HG03460 (cell line): ENCODE data around the gene GRAMD2B.
"Not testable (repeated sequence)": the region's sequence is repeated elsewhere in the genome, so short reads cannot be mapped to it uniquely, and the experiment has no call there.

ENCODE experiments used
- ATAC-seq: cut with Tn5 transposase; IDR thresholded peaks from one replicate; pipeline ENCODE4 v1.9.1; 2021; ENCODE audit not compliant: unreplicated experiment

The GRAMD2B gene

DNA sequence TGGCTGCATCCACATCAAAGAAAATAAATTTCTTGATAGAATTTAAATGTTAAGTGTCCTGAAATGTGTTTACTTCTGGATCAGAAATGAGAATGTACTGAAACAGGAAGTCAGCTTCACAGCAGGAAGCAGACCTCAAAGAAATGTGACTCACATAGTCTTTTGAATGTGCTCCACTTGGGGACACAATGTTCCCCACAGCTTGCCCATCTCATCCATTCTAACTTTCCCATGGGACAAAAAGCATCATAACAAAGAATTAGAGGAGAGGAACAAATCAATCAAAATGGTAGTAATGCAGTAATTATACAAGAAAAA, 85.7 kb downstream of the GRAMD2B start:
- peak; percentile 55 for ATAC-seq

GRCh38 chr5:126509339-126509738, 86.1 kb downstream of the GRAMD2B start:
- no peak for ATAC-seq

DNA sequence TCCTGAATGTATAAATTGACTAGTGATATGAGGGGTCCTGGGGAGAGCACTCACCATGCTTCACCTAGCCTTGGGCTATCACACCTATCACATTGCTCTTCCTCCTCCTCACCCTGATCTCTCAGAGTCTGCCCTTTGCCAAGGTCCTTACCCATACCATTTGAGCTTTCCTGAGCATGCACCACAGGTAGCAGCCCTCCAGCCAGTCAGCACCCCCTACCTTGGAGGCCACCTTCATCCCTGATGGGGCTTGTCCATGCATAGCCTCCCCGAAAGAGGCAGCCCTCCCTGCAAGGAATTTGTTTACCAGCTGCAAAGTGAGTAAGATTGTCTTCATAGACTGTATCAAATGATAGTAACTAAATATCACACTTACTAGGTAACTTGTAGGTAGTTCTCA, 88.8 kb downstream of the GRAMD2B start:
- ATAC-seq = no peak

- ATAC-seq = no peak
Observed at GRCh38 chr5:126512451-126512850, 89.2 kb downstream of the GRAMD2B start.

DNA sequence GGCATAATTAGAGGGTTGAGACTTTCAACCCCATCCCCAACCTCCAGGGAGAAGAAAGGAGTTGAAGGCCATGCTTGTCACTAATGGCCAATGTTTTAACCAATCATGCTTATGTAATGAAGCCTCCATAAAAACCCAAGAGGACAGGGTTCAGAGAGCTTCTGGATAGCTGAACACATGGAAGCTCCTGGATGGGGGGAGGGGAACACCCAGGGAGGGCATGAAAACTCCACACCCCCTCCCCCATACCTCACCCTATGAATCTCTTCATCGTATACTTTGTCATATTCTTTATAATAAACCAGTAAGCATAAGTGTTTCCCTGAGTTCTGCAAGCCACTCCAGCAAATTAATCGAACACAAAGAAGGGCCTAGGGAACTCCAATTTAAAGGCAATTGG, 90.1 kb downstream of the GRAMD2B start:
- no peak for ATAC-seq

- no peak for ATAC-seq
Observed at GRCh38 chr5:126513703-126514102, 90.5 kb downstream of the GRAMD2B start.

GRCh38 chr5:126514131-126514557, 90.9 kb downstream of the GRAMD2B start:
- no peak for ATAC-seq

DNA sequence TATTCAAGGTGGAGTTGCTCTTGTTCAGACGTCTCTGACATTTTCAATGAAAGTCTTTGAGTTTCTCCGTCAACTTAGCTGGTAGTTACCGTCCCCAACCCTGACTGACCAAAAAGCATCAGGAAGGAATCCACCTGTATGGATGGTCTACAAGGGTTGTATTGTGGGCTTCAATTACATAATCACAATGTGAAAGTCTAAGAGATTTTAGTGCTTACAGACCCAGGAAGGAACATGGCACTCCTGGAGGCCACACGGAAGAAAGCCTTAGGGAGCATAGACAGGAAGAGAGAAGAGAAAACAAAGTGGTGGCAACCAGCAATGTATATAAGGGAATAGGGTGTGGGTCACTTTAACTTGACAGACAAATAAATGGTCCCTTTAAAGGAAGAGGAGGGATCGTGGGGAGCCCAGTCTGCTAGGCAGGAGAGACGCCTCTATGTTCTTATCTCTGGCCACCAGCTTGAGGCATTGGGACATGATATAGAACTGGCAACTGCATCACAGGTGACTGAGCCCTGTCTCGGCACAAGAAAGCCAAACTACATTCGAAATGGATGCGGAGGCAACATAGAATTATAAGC, 91.4 kb downstream of the GRAMD2B start:
- no peak for ATAC-seq

- no peak for ATAC-seq
Observed at GRCh38 chr5:126515337-126515736, 92.1 kb downstream of the GRAMD2B start.

DNA sequence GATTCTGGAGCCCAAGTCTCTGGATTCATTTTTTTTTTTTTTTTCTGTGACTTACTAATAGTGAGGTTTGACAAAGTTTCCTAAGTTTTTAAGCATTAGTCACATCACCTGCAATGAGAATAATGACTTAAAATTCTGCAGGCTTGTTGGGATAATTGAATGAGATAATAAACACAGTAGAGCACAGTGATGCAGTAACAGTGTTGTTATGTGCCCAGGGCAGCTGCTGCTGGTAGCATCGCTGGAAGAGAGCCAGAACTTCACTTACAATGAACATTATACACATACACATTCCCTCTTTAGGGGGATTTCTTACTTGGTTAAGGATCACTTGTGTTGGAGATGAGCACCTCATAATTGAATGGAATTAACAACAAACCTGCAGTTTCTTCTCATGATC, 92.9 kb downstream of the GRAMD2B start:
- no peak for ATAC-seq

- ATAC-seq = no peak
Observed at GRCh38 chr5:126516852-126517251, 93.6 kb downstream of the GRAMD2B start.

DNA sequence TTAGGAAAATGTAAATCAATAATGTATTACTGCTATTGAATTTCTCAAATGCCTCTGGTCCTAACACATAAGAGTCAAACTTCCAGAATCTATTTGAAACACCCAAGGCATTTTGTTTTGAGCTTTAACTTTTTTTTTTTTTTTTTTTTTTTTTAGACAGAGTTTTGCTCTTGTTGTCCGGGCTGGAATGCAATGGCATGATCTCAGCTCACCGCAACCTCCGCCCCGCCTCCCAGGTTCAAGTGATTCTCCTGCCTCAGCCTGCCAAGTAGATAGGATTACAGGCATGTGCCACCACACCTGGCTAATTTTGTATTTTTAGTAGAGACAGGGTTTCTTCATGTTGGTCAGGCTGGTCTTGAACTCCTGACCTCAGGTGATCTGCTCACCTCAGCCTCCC, 96.0 kb downstream of the GRAMD2B start:
- not testable (repeated sequence) for ATAC-seq

DNA sequence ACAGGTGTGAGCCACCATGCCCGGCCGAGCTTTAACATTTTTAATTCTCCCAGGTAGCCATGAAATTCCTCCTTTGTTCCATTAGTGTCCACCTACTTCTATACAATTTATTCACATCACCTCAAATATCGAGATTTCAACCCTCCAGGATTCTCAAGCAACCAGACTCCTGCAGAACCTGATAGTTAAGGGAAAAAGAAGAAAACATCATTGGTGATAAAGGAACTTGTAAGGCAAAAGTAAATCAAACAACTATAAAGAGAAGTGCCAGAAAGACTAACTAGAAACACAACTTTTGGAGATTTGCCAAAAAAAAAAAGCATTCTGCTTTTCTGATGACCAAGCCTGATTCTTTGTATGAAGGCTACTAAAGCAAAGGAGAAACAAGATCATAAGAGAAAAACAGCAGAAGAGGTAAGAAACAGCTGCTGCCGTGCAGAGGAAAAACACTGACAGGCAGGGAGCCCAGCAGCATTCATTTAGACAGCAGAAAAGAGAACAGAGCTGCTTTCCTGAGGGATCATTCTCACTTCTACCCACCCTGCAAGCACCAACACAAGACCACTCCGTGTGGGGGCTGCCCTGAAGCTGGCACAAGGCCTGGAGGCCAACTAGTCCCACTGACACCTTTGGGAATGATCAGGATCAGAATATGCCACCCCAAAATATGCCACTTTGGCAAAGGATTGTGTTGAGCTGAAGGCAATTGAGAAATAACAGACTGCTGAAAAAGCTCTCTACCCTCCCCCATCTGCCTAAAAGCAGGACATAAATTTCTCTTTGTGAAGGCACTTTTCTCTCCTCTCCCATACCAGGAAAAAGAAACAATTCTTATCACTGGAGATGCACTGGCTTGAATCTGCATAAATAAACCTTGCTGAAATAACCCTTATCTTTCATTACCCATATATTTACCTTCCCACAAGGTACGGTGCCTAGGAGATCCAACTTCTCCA, 96.7 kb downstream of the GRAMD2B start:
- ATAC-seq = no peak

GRCh38 chr5:126520593-126520953, 97.4 kb downstream of the GRAMD2B start:
- no peak for ATAC-seq

GRCh38 chr5:126521130-126521529, 97.9 kb downstream of the GRAMD2B start:
- ATAC-seq = no peak

- ATAC-seq = no peak
Observed at GRCh38 chr5:126523818-126524510, 100.8 kb downstream of the GRAMD2B start.

GRCh38 chr5:126525630-126526245, 102.5 kb downstream of the GRAMD2B start:
- no peak for ATAC-seq

DNA sequence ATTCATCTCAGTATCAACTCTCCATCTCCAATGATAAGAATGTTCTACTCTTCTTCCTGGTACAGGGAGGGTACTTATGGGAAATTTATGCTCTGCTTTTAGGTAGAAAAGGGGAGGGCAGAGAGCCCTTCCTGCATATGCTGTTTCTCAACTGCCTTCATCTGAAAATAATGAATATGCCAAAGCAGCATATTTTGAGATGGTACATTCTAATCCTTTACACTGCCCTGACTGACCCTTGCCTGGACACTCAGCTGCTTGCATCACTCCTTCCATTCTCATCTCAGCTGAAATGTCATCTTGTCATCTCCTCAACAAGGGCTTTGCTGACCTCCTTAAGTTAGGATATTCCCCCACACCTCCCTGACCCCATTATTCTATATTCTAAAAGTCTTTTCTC, 103.3 kb downstream of the GRAMD2B start:
- no peak for ATAC-seq

DNA sequence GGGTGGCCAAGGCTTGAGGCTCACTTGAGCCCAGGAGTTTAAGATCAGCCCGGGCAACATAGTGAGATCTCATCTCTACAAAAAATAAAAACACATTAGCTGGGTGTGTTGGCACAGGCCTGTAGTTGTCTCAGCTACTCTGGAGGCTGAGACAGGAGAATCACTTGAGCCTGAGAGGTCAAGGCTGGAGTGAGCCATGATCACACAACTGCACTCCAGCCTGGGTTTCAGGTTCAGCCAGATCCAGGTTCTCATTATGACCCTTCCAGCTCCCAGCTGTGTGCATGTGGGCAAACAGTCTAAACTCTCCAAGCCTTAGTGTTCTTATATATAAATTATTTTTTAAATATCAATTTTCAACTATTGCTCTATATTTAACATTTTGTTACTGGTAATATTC, 103.9 kb downstream of the GRAMD2B start:
- ATAC-seq = no peak

DNA sequence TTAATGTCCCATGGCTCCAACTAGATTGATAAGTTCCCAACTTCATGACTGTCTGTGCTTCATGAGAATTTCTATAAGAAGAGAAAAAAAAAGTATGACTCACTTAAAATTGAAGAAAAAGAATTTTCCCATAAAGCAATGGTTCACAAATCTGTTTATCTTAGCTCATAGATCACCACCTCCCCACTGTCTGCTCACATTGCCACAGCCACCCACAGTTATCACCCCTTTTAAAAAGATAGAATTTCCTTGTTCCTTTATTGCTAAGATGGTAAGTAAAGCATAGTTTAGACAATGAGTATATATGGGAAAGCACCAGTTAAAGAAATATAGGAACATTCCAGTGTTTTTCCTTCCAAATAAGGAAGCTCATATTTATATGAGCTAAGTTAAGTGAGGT, 104.7 kb downstream of the GRAMD2B start:
- ATAC-seq = no peak

- no peak for ATAC-seq
Observed at GRCh38 chr5:126531543-126532120, 108.4 kb downstream of the GRAMD2B start.
